K562 (cell line): ENCODE measurements around the gene CELA3A. TPM values are rescaled to one million over a fixed set of nuclear protein-coding genes. Genes with fewer than 3 reads are reported as not detected.

Experiments
- CAMTA2 ChIP-seq: fragments of 250-450 bp; sonication (Bioruptor Pico); conservative IDR thresholded peaks from 2 replicates; pipeline ENCODE4 v1.5.1; 2022
- CEBPB ChIP-seq: fragments of 450-650 bp; IDR thresholded peaks from 2 replicates; pipeline ENCODE4 v1.6.1; 2016; ENCODE audit warnings: missing genetic modification characterization, missing compliant biosample characterization
- E2F4 ChIP-seq: sonication (generic); formaldehyde crosslinking; IDR thresholded peaks from 2 replicates; pipeline ENCODE4 v1.8.0; 2022; ENCODE audit warnings: mild to moderate bottlenecking, low read depth, missing genetic modification reagents
- HNRNPLL ChIP-seq: fragments of 200-400 bp; formaldehyde crosslinking; IDR thresholded peaks from 2 replicates; pipeline ENCODE4 v1.6.1; 2017; ENCODE audit warnings: low read length, low read depth, mild to moderate bottlenecking; ENCODE audit not compliant: poor library complexity, severe bottlenecking
- MNT ChIP-seq, 2 experiments: fragments of 450-650 bp; conservative IDR thresholded peaks; 2 replicates each; pipeline ENCODE4 v1.6.1; 2017; ENCODE audit warnings: mild to moderate bottlenecking in 2 of 2, moderate library complexity in 2 of 2
- NFE2L1 ChIP-seq: fragments of 450-650 bp; IDR thresholded peaks from 2 replicates; pipeline ENCODE4 v1.6.1; 2016; ENCODE audit warnings: missing genetic modification characterization, low read depth, mild to moderate bottlenecking, missing compliant biosample characterization, moderate library complexity, borderline replicate concordance
- POLR2G ChIP-seq: fragments of 200-400 bp; formaldehyde crosslinking; IDR thresholded peaks from 2 replicates; pipeline ENCODE4 v1.6.1; 2017; ENCODE audit warnings: low read depth, mild to moderate bottlenecking, antibody characterized with exemption, low read length, moderate library complexity
- RERE ChIP-seq: sonication (generic); formaldehyde crosslinking; IDR thresholded peaks from 2 replicates; pipeline ENCODE4 v1.8.0; 2023; ENCODE audit warnings: missing genetic modification reagents, mild to moderate bottlenecking, borderline replicate concordance
- RHOXF2B ChIP-seq: fragments of 250-450 bp; sonication (Bioruptor Pico); conservative IDR thresholded peaks from 2 replicates; pipeline ENCODE4 v1.5.1; 2021
- STAG1 ChIP-seq: sonication (generic); formaldehyde crosslinking; IDR thresholded peaks from 2 replicates; pipeline ENCODE4 v1.5.0; 2020; ENCODE audit warnings: missing genetic modification reagents, borderline replicate concordance
- TCF7 ChIP-seq: sonication (generic); IDR thresholded peaks from 2 replicates; pipeline ENCODE4 v1.6.1; 2016; ENCODE audit warnings: antibody characterized with exemption, borderline replicate concordance
- TFAM ChIP-seq: fragments of 250-450 bp; sonication (Bioruptor Pico); conservative IDR thresholded peaks from 2 replicates; pipeline ENCODE4 v1.5.0; 2021; ENCODE audit warnings: mild to moderate bottlenecking, moderate library complexity
- ZNF444 ChIP-seq: fragments of 250-450 bp; sonication (Bioruptor Pico); IDR thresholded peaks from 2 replicates; pipeline ENCODE4 v1.4.0; 2020; ENCODE audit warnings: mild to moderate bottlenecking, moderate library complexity
- ZNF511 ChIP-seq: sonication (generic); formaldehyde crosslinking; IDR thresholded peaks from 2 replicates; pipeline ENCODE4 v1.8.0; 2022; ENCODE audit warnings: mild to moderate bottlenecking, missing genetic modification reagents
- ZNF75A ChIP-seq: fragments of 450-650 bp; formaldehyde crosslinking; IDR thresholded peaks from 2 replicates; pipeline ENCODE4 v1.4.0; 2020; ENCODE audit warnings: mild to moderate bottlenecking
- polyA plus RNA-seq, 8 experiments: library from polyadenylated mRNA; depleted of rRNA in 4 of 8; stranded (reverse) in 5 of 8; unstranded in 3 of 8; fragments of >200 nt; fragmentation: Nextera tagmentation in 2 of 8; fragmentation: Illumina TruSeq in 1 of 8; extraction: Ambion mirVana in 2 of 8; extraction: Trizol in 1 of 8; gene quantifications; 2 replicates each; pipeline versions ENCODE4 v1.2.1 to v1.2.3, GENCODE V29; 2011 to 2014; ENCODE audit warnings: inconsistent platforms in 1 of 8, missing spikeins in 1 of 8
- total RNA-seq, 7 experiments: library from RNA; depleted of rRNA in 6 of 7; stranded (reverse); fragments of >200 nt in 6 of 7; fragmentation: Illumina TruSeq in 2 of 7; extraction: Trizol in 2 of 7; gene quantifications; 2 replicates each; pipeline versions ENCODE4 v1.2.1 to v1.2.3, GENCODE V29; 2011 to 2021; ENCODE audit warnings: low replicate concordance in 1 of 7

Gene CELA3A
- total and polyA plus RNA-seq, 9 of the 15 experiments (the other 6 are each of a cell fraction or from before 2014, with no cell fraction given), result 5.4 TPM; not detected in 8

GRCh38 chr1:22053017-22053860, 51.8 kb downstream of the CELA3A start (continued):
- TF ChIP-seq STAG1 (CRISPR knock-in tag) (no peak), RHOXF2B (CRISPR knock-in tag) (peak; percentile 79; the same call in 1 of the 2 replicates), ZNF511 (CRISPR knock-in tag) (0 out of 2 replicates have a peak, but pooled peaks have one; percentile 25), NFE2L1 (tag) (no peak), CAMTA2 (CRISPR knock-in tag) (no peak), MNT (conservative IDR thresholded peaks at IDR 0.05) (peak; percentile 42 to 63; a peak in 3 of 4 replicates), HNRNPLL (no peak), CEBPB (tag) (peak; percentile 94), TFAM (no peak), E2F4 (CRISPR knock-in tag) (peak; percentile 24; the same call in 1 of the 2 replicates), ZNF444 (CRISPR knock-in tag) (peak; percentile 43; the same call in 1 of the 2 replicates), ZNF75A (CRISPR knock-in tag) (no peak), RERE (0 out of 2 replicates have a peak, but pooled peaks have one; percentile 62), TCF7 (no peak), POLR2G (peak; percentile 79)
